Measurements from ENCODE around the gene AACS. TPM values are rescaled to one million over a fixed set of nuclear protein-coding genes. Genes with fewer than 3 reads are reported as not detected.

The AACS gene
- total RNA-seq, 2 experiments from 2014 or later, result 14.9 to 20.3 TPM

GRCh38 chr12:125185740-125186470, 120.7 kb downstream of the AACS start, which contains the start of gene TMEM132B:
Gene TMEM132B, plus strand, starts transcription at chr12:125186386.
- ATAC-seq, result peak; percentile 81
- no peaks in the 10 kb centered on the region for H3K36me3 Mint-ChIP-seq
- no peaks in the 10 kb centered on the region for H3K9me3 Mint-ChIP-seq (ENCODE audit: low read depth)
- peak; percentile 78 for DNase-seq
- H3K4me1 Mint-ChIP-seq, result no peaks in the 10 kb centered on the region
- H3K27me3 Mint-ChIP-seq, result peaks cover 71% of the 10 kb centered on the region
- H3K4me3 Mint-ChIP-seq, result no peak within 1 kb of the TSS
- CTCF ChIA-PET, result interaction anchor here (1.7 to 4.9 kb wide), 2 partner anchors 17 to 218 kb away, joined by 5 to 44 read pairs; no protein-coding TSS in a partner anchor
- H3K27ac Mint-ChIP-seq, result no peak within 1 kb of the TSS

DNA sequence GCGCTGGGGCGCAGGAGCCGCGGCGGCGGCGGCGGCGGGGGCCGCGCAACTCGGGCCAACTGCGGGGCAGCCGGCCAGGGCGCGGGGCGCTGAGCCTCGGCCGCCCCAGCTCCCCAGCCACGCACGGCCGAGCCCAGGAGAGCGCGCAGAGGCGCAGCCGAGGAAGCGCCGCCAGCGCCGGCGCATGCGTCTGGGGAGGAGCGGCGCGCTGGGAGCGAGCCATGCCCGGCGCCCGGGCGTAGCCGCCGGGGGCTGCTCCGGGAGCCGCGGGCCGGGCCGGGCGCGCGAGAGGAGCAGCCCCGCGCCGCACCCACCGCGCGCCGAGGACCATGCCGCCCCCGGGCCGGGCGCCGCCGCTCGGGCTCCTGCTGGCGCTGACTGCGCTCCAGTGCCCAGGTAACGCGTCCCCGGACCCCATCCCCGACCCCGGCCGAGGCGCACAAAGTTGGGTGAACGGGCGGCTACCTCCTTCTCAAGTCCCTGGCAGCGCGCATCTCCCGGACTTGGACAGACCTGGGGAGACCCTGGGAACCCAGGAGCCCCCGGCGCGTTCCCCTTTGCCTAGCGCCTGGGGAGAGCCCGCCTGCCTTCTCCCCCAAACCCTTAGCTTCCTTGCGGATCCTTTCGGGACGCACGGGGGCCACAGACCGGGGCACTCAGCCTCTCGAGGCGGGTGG, 121.4 kb downstream of the AACS start:
- peaks cover 74% of the 10 kb centered on the region for H3K27me3 Mint-ChIP-seq
- CTCF ChIA-PET, result interaction anchor here (1.7 kb wide), 1 partner anchor 16 kb away, joined by 5 read pairs; no protein-coding TSS in a partner anchor
- peak; percentile 43 for ATAC-seq
- no peak overlapping the region for H3K4me3 Mint-ChIP-seq
- no peaks in the 10 kb centered on the region for H3K9me3 Mint-ChIP-seq (ENCODE audit: low read depth)
- H3K4me1 Mint-ChIP-seq, result no peaks in the 10 kb centered on the region
- no peak overlapping the region for H3K27ac Mint-ChIP-seq
- no peaks in the 10 kb centered on the region for H3K36me3 Mint-ChIP-seq
- DNase-seq, result no peak

- H3K27ac Mint-ChIP-seq, result no peak overlapping the region
- ATAC-seq (no peak), DNase-seq (no peak)
- CTCF ChIA-PET, result interaction anchor here (1.7 kb wide), 1 partner anchor 16 kb away, joined by 5 read pairs; no protein-coding TSS in a partner anchor
- H3K4me1 Mint-ChIP-seq, result no peaks in the 10 kb centered on the region
- peaks cover 73% of the 10 kb centered on the region for H3K27me3 Mint-ChIP-seq
- H3K4me3 Mint-ChIP-seq, result no peak overlapping the region
- H3K36me3 Mint-ChIP-seq, result no peaks in the 10 kb centered on the region
- no peaks in the 10 kb centered on the region for H3K9me3 Mint-ChIP-seq (ENCODE audit: low read depth)
Measured at GRCh38 chr12:125187148-125187745, 122.0 kb downstream of the AACS start.

GRCh38 chr12:125187780-125188741, 122.8 kb downstream of the AACS start:
- CTCF ChIA-PET, result interaction anchor here (0.9 to 2.2 kb wide), 3 partner anchors 11 to 217 kb away, joined by 3 to 5 read pairs (median 5); no protein-coding TSS in a partner anchor
- H3K4me1 Mint-ChIP-seq, result no peaks in the 10 kb centered on the region
- peaks cover 76% of the 10 kb centered on the region for H3K27me3 Mint-ChIP-seq
- no peak overlapping the region for H3K27ac Mint-ChIP-seq
- DNase-seq, result no peak
- H3K4me3 Mint-ChIP-seq, result no peak overlapping the region
- no peak for ATAC-seq
- H3K36me3 Mint-ChIP-seq, result no peaks in the 10 kb centered on the region
- H3K9me3 Mint-ChIP-seq (ENCODE audit: low read depth), result no peaks in the 10 kb centered on the region

- H3K27ac Mint-ChIP-seq, result no peak overlapping the region
- no peaks in the 10 kb centered on the region for H3K36me3 Mint-ChIP-seq
- no peak for DNase-seq
- no peak for ATAC-seq
- CTCF ChIA-PET, result interaction anchor here (2.2 kb wide), 1 partner anchor 10 kb away, joined by 5 read pairs; no protein-coding TSS in a partner anchor
- peaks cover 75% of the 10 kb centered on the region for H3K27me3 Mint-ChIP-seq
- H3K4me3 Mint-ChIP-seq, result no peak overlapping the region
- no peaks in the 10 kb centered on the region for H3K4me1 Mint-ChIP-seq
- no peaks in the 10 kb centered on the region for H3K9me3 Mint-ChIP-seq (ENCODE audit: low read depth)
Measured at GRCh38 chr12:125189015-125189414, 123.8 kb downstream of the AACS start.

DNA sequence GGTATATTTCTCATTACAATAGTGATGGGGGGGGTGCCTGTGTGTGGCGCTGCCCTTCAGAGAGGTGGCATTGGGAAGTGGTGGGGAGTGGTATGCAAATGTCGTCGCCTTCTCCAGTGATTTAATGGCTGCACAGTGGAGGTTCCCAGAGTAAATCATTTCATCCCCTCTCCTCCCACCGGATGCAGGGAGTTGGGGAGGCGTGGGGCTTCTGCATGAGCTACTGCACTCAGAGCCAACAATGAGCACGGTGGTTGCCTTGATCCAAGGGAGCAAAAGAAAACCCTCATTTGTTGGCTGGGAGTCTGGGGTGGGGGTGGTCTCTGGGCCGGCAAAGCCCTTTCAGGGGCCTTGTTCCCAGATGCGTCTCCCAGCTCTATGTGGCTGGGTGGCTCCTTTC, 124.3 kb downstream of the AACS start:
- Mint-ChIP-seq H3K27me3 (peaks cover 72% of the 10 kb centered on the region), H3K4me1 (no peaks in the 10 kb centered on the region), H3K36me3 (no peaks in the 10 kb centered on the region), H3K27ac (no peak overlapping the region), H3K9me3 (ENCODE audit: low read depth) (no peaks in the 10 kb centered on the region), H3K4me3 (no peak overlapping the region)
- DNase-seq, result no peak
- no peak for ATAC-seq
- CTCF ChIA-PET, result interaction anchor here (2.2 kb wide), 1 partner anchor 9 kb away, joined by 5 read pairs; no protein-coding TSS in a partner anchor

GRCh38 chr12:125191361-125192087, 126.3 kb downstream of the AACS start:
- CTCF ChIA-PET, result no interaction called here
- Mint-ChIP-seq H3K4me3 (no peak overlapping the region), H3K4me1 (no peaks in the 10 kb centered on the region), H3K27ac (no peak overlapping the region), H3K36me3 (no peaks in the 10 kb centered on the region), H3K9me3 (ENCODE audit: low read depth) (no peaks in the 10 kb centered on the region), H3K27me3 (peaks cover 68% of the 10 kb centered on the region)
- DNase-seq (no peak), ATAC-seq (no peak)

- DNase-seq (no peak), ATAC-seq (no peak)
- no peaks in the 10 kb centered on the region for H3K36me3 Mint-ChIP-seq
- H3K4me3 Mint-ChIP-seq, result no peak overlapping the region
- H3K9me3 Mint-ChIP-seq (ENCODE audit: low read depth), result no peaks in the 10 kb centered on the region
- H3K27ac Mint-ChIP-seq, result no peak overlapping the region
- H3K27me3 Mint-ChIP-seq, result peaks cover 64% of the 10 kb centered on the region
- H3K4me1 Mint-ChIP-seq, result no peaks in the 10 kb centered on the region
- CTCF ChIA-PET, result no interaction called here
Measured at GRCh38 chr12:125192690-125193221, 127.5 kb downstream of the AACS start.

Other genes starting within 250 kb of the AACS start
- 10 to 100 TPM; 12.6 to 17.2 TPM for gene SCARB1, start 201.6 kb upstream of the AACS start, total RNA-seq
- gene UBC, start 150.8 kb upstream of the AACS start, total RNA-seq, result 1,000 to 10,000 TPM; 1,159 to 1,188 TPM
- 10 to 100 TPM; 35.2 to 43.4 TPM for gene DHX37, start 76.3 kb upstream of the AACS start, total RNA-seq
- 10 to 100 TPM; 21.9 to 25.8 TPM for gene BRI3BP, start 71.8 kb upstream of the AACS start, total RNA-seq
- not detected for gene TMEM132B, start 121.0 kb downstream of the AACS start, total RNA-seq

Data from activated CD8-positive, alpha-beta memory T cell treated with anti-CD3 and anti-CD28 coated beads, Interleukin-2, amount 10 ng/mL, durations not matched to agents 7 days and 5 days (primary cell).